HG02678 (cell line): ENCODE data around the gene ERC2.
"Not testable (repeated sequence)": the region's sequence is repeated elsewhere in the genome, so short reads cannot be mapped to it uniquely, and the experiment has no call there.

ENCODE experiments used
- ATAC-seq: cut with Tn5 transposase; IDR thresholded peaks from one replicate; pipeline ENCODE4 v1.9.1; 2021; ENCODE audit warnings: mild to moderate bottlenecking, moderate library complexity; ENCODE audit not compliant: unreplicated experiment

The ERC2 gene

GRCh38 chr3:56468184-56469106 lies at the start of gene ERC2:
Gene ERC2, minus strand, starts transcription at chr3:56468467.
- no peak for ATAC-seq

- ATAC-seq: no peak
These were observed 34.5 kb upstream of the ERC2 start for GRCh38 chr3:56502738-56503137.

GRCh38 chr3:56496376-56496775 lies 28.1 kb upstream of the ERC2 start:
- not testable (repeated sequence) for ATAC-seq

- peak; percentile 93 for ATAC-seq
These were observed 26.5 kb upstream of the ERC2 start for GRCh38 chr3:56494679-56495322.

- no peak for ATAC-seq
These were observed 23.3 kb upstream of the ERC2 start for GRCh38 chr3:56491566-56491965.

- ATAC-seq: no peak
These were observed 20.7 kb upstream of the ERC2 start for GRCh38 chr3:56488812-56489600.

GRCh38 chr3:56484525-56485032 lies 16.3 kb upstream of the ERC2 start:
- ATAC-seq: no peak

GRCh38 chr3:56484122-56484521 lies 15.9 kb upstream of the ERC2 start:
- ATAC-seq: no peak

GRCh38 chr3:56477646-56478045 lies 9.4 kb upstream of the ERC2 start:
- ATAC-seq: no peak

- no peak for ATAC-seq
These were observed 8.5 kb upstream of the ERC2 start for GRCh38 chr3:56476771-56477170.

- no peak for ATAC-seq
These were observed 3.5 kb upstream of the ERC2 start for GRCh38 chr3:56471771-56472170.

GRCh38 chr3:56469141-56469540 lies 874 bp upstream of the ERC2 start:
- no peak for ATAC-seq

- no peak for ATAC-seq
These were observed 475 bp downstream of the ERC2 start for GRCh38 chr3:56467801-56468183.

GRCh38 chr3:56467108-56467507 lies 1.2 kb downstream of the ERC2 start:
- no peak for ATAC-seq

- ATAC-seq: no peak
These were observed 8.5 kb downstream of the ERC2 start for GRCh38 chr3:56459719-56460118.

- no peak for ATAC-seq
These were observed 9.2 kb downstream of the ERC2 start for GRCh38 chr3:56459104-56459496.

- ATAC-seq: no peak
These were observed 9.7 kb downstream of the ERC2 start for GRCh38 chr3:56458496-56459103.

- no peak for ATAC-seq
These were observed 12.2 kb downstream of the ERC2 start for GRCh38 chr3:56456117-56456516.

- no peak for ATAC-seq
These were observed 15.3 kb downstream of the ERC2 start for GRCh38 chr3:56453011-56453410.

GRCh38 chr3:56452085-56452484 lies 16.2 kb downstream of the ERC2 start:
- ATAC-seq: no peak

GRCh38 chr3:56443372-56443771 lies 24.9 kb downstream of the ERC2 start:
- ATAC-seq: no peak
